ENCODE results near the gene CCR6.

Gene CCR6

GRCh38 chr6:167122041-167122826 lies 662 bp upstream of the CCR6 start:
- no peak for DNase-seq (ENCODE audit: low read depth)
- H3K4me3 ChIP-seq (ENCODE audit: low read depth, low read length): no peak overlapping the region
- TF ChIP-seq MAX (IDR thresholded peaks at IDR 0.05; ENCODE audit: low read depth, low read length): no peak
- TF ChIP-seq, protein P1, sequence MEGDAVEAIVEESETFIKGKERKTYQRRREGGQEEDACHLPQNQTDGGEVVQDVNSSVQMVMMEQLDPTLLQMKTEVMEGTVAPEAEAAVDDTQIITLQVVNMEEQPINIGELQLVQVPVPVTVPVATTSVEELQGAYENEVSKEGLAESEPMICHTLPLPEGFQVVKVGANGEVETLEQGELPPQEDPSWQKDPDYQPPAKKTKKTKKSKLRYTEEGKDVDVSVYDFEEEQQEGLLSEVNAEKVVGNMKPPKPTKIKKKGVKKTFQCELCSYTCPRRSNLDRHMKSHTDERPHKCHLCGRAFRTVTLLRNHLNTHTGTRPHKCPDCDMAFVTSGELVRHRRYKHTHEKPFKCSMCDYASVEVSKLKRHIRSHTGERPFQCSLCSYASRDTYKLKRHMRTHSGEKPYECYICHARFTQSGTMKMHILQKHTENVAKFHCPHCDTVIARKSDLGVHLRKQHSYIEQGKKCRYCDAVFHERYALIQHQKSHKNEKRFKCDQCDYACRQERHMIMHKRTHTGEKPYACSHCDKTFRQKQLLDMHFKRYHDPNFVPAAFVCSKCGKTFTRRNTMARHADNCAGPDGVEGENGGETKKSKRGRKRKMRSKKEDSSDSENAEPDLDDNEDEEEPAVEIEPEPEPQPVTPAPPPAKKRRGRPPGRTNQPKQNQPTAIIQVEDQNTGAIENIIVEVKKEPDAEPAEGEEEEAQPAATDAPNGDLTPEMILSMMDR (IDR thresholded peaks at IDR 0.05; ENCODE audit: low read depth, low read length): no peak
- no peak for TF ChIP-seq POLR2A (IDR thresholded peaks at IDR 0.05; ENCODE audit: extremely low read depth, insufficient read length)
- no peak for TF ChIP-seq MYC (IDR thresholded peaks at IDR 0.05; ENCODE audit: low read depth, low read length)

- TF ChIP-seq MAX (IDR thresholded peaks at IDR 0.05; ENCODE audit: low read depth, low read length) (no peak), MYC (IDR thresholded peaks at IDR 0.05; ENCODE audit: low read depth, low read length) (no peak), POLR2A (IDR thresholded peaks at IDR 0.05; ENCODE audit: extremely low read depth, insufficient read length) (no peak)
- TF ChIP-seq, protein P1 (IDR thresholded peaks at IDR 0.05; ENCODE audit: low read depth, low read length): no peak
- no peak for DNase-seq (ENCODE audit: low read depth)
- no peak overlapping the region for H3K4me3 ChIP-seq (ENCODE audit: low read depth, low read length)
Observed at GRCh38 chr6:167124753-167125152, 1.9 kb downstream of the CCR6 start.

GRCh38 chr6:167125410-167125809 lies 2.5 kb downstream of the CCR6 start:
- TF ChIP-seq, protein P1 (IDR thresholded peaks at IDR 0.05; ENCODE audit: low read depth, low read length): no peak
- TF ChIP-seq MAX (IDR thresholded peaks at IDR 0.05; ENCODE audit: low read depth, low read length): no peak
- no peak for TF ChIP-seq POLR2A (IDR thresholded peaks at IDR 0.05; ENCODE audit: extremely low read depth, insufficient read length)
- no peak for TF ChIP-seq MYC (IDR thresholded peaks at IDR 0.05; ENCODE audit: low read depth, low read length)
- H3K4me3 ChIP-seq (ENCODE audit: low read depth, low read length): no peak overlapping the region
- DNase-seq (ENCODE audit: low read depth): no peak

DNA sequence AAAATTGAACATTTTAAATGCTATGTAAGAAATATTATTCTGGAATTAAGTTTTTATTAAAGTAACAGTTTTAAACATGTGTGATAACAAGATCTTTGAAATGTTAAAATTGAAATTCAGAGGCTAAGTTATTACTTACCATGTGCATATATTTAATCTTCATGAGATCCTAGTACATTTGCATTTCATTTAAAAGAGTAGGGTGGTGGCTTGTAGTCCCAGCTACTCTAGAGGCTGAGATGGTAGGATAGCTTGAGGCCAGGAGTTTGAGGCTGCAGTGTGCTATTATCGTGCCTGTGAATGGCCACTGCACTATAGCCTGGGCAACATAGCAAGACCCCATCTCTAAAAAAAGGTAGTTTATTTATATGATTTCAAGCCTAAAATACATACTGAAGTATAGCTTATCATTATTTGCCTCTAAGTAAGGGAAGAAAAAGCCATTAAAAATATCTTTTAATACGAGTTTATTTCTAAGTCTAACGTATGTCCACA lies 3.0 kb downstream of the CCR6 start:
- TF ChIP-seq POLR2A (IDR thresholded peaks at IDR 0.05; ENCODE audit: extremely low read depth, insufficient read length) (no peak), MYC (IDR thresholded peaks at IDR 0.05; ENCODE audit: low read depth, low read length) (no peak)
- TF ChIP-seq, protein P1 (IDR thresholded peaks at IDR 0.05; ENCODE audit: low read depth, low read length): no peak
- no peak overlapping the region for H3K4me3 ChIP-seq (ENCODE audit: low read depth, low read length)
- DNase-seq (ENCODE audit: low read depth): no peak

DNA sequence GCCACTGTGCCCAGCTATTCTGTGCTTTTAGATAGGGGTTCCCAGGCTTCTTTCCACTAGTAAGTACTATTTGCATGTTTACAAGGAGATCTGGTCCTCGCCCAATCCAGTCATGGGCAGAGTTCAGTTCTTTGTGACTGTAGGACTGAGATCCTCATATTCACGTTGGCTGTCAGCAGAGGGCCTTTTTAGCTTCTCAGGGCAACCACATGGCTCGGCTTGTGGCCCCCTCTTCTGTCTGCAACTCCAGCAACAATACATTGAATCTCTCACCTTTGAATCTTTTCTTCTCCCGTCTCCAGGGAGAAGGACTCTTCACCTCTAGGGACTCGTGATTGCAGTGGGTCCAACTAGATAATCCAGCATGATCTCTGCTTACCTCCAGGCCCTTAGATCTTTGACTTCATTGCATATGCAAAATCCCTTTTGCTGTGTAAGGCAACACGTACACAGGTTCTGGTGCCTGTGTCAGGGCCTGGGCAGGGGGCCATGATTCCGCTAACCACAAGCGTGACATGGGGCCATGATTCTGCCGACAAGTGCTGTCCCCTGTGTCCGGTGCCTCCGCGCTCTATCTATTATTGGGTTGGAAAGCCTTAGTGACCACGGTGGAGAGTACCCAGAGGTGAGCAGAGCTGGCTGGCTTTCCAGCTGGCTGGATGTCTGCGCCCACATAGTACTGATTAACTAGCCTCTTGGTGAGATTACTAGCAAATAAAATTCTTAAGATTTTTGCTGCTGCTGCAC lies 5.1 kb downstream of the CCR6 start:
- no peak for DNase-seq (ENCODE audit: low read depth)
- TF ChIP-seq POLR2A (IDR thresholded peaks at IDR 0.05; ENCODE audit: extremely low read depth, insufficient read length) (no peak), MYC (IDR thresholded peaks at IDR 0.05; ENCODE audit: low read depth, low read length) (no peak), MAX (IDR thresholded peaks at IDR 0.05; ENCODE audit: low read depth, low read length) (no peak)
- TF ChIP-seq, protein P1 (IDR thresholded peaks at IDR 0.05; ENCODE audit: low read depth, low read length): no peak
- H3K4me3 ChIP-seq (ENCODE audit: low read depth, low read length): no peak overlapping the region
